SK-N-SH treated with all-trans-retinoic acid at 6 μM for 48 hours (cell line): ENCODE results near the gene LRRC15.

Experiments used
- POU6F1 ChIP-seq: fragments of 250-450 bp; sonication (Bioruptor Pico); IDR thresholded peaks from 2 replicates; pipeline ENCODE4 v1.8.0; 2021; ENCODE audit warnings: low read depth, mild to moderate bottlenecking, moderate library complexity, borderline replicate concordance
- TF ChIP-seq, protein P1 (sequence below): fragments of 250-450 bp; sonication (Bioruptor Pico); IDR thresholded peaks from 2 replicates; pipeline ENCODE4 v1.8.0; 2020; ENCODE audit warnings: mild to moderate bottlenecking, moderate library complexity, borderline replicate concordance
- TF ChIP-seq, protein P2 (sequence below): fragments of 250-450 bp; sonication (Bioruptor Pico); IDR thresholded peaks from 2 replicates; pipeline ENCODE4 v1.5.1; 2020; ENCODE audit warnings: low read depth, mild to moderate bottlenecking, moderate library complexity

- TF ChIP-seq, protein P1, sequence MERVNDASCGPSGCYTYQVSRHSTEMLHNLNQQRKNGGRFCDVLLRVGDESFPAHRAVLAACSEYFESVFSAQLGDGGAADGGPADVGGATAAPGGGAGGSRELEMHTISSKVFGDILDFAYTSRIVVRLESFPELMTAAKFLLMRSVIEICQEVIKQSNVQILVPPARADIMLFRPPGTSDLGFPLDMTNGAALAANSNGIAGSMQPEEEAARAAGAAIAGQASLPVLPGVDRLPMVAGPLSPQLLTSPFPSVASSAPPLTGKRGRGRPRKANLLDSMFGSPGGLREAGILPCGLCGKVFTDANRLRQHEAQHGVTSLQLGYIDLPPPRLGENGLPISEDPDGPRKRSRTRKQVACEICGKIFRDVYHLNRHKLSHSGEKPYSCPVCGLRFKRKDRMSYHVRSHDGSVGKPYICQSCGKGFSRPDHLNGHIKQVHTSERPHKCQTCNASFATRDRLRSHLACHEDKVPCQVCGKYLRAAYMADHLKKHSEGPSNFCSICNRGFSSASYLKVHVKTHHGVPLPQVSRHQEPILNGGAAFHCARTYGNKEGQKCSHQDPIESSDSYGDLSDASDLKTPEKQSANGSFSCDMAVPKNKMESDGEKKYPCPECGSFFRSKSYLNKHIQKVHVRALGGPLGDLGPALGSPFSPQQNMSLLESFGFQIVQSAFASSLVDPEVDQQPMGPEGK (CRISPR knock-in tag) = no peak
- TF ChIP-seq POU6F1 (CRISPR knock-in tag) = no peak
- TF ChIP-seq, protein P2, sequence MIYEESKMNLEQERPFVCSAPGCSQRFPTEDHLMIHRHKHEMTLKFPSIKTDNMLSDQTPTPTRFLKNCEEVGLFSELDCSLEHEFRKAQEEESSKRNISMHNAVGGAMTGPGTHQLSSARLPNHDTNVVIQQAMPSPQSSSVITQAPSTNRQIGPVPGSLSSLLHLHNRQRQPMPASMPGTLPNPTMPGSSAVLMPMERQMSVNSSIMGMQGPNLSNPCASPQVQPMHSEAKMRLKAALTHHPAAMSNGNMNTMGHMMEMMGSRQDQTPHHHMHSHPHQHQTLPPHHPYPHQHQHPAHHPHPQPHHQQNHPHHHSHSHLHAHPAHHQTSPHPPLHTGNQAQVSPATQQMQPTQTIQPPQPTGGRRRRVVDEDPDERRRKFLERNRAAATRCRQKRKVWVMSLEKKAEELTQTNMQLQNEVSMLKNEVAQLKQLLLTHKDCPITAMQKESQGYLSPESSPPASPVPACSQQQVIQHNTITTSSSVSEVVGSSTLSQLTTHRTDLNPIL (CRISPR knock-in tag) = no peak
These were observed 21.2 kb downstream of the LRRC15 start for GRCh38 chr3:194348354-194348753.
